ENCODE data around the gene NINJ1. TPM values are rescaled to one million over a fixed set of nuclear protein-coding genes. Genes with fewer than 3 reads are reported as not detected.

The NINJ1 gene
- total RNA-seq, 1 experiment from 2014 or later = 41.3 TPM

- no peaks in the 10 kb centered on the region for H3K4me1 Mint-ChIP-seq
- POLR2A ChIA-PET = no interaction called here
These were observed 21.8 kb upstream of the NINJ1 start for GRCh38 chr9:93155716-93156474.

GRCh38 chr9:93154293-93154903, 20.3 kb upstream of the NINJ1 start:
- no peaks in the 10 kb centered on the region for H3K4me1 Mint-ChIP-seq
- DNase-seq (ENCODE audit: low spot score) (peak; percentile 91), ATAC-seq (peak; percentile 93)
- H3K36me3 Mint-ChIP-seq = no peaks in the 10 kb centered on the region
- H3K4me3 Mint-ChIP-seq = no peak overlapping the region
- ChIA-PET CTCF (interaction anchor here (0.6 to 3.1 kb wide), 100 partner anchors 9 to 673 kb away, joined by 3 to 67 read pairs (median 4); partner anchors contain the start of genes FGD3, NINJ1, PHF2 and WNK2), POLR2A (interaction anchor here (0.6 to 1.0 kb wide), 2 partner anchors 10 to 20 kb away, joined by 3 to 4 read pairs; partner anchors contain the start of gene NINJ1)
- no peak overlapping the region for H3K27ac Mint-ChIP-seq
- TF ChIP-seq ZNF263 (CRISPR knock-in tag; IDR thresholded peaks at IDR 0.05; ENCODE audit: low read depth) (no peak), SMAD3 (CRISPR knock-in tag; IDR thresholded peaks at IDR 0.05; ENCODE audit: borderline replicate concordance) (no peak), ZBTB21 (CRISPR knock-in tag; IDR thresholded peaks at IDR 0.05; ENCODE audit: borderline replicate concordance) (no peak), CTCF (IDR thresholded peaks at IDR 0.05) (peak; percentile 92), FOXP4 (CRISPR knock-in tag; IDR thresholded peaks at IDR 0.05) (no peak), ATF3 (CRISPR knock-in tag; conservative IDR thresholded peaks at IDR 0.05) (no peak), ZNF317 (CRISPR knock-in tag; IDR thresholded peaks at IDR 0.05; ENCODE audit: borderline replicate concordance, low read depth) (no peak)
- H3K9me3 Mint-ChIP-seq = no peaks in the 10 kb centered on the region; the same call in 1 of the 2 replicates
- H3K27me3 Mint-ChIP-seq (ENCODE audit: low read depth) = peaks cover 2% of the 10 kb centered on the region; the same call in 1 of the 2 replicates

More at GRCh38 chr9:93155716-93156474, 21.8 kb upstream of the NINJ1 start:
- TF ChIP-seq NR1H2 (CRISPR knock-in tag; IDR thresholded peaks at IDR 0.05) (no peak), ATF2 (CRISPR knock-in tag; IDR thresholded peaks at IDR 0.05; ENCODE audit: borderline replicate concordance, low read depth) (no peak), EMX1 (CRISPR knock-in tag; IDR thresholded peaks at IDR 0.05) (no peak), ATF3 (CRISPR knock-in tag; conservative IDR thresholded peaks at IDR 0.05) (no peak), ZNF416 (CRISPR knock-in tag; IDR thresholded peaks at IDR 0.05) (no peak), PRRX2 (CRISPR knock-in tag; IDR thresholded peaks at IDR 0.05) (no peak), STAT6 (CRISPR knock-in tag; conservative IDR thresholded peaks at IDR 0.05; ENCODE audit: low read depth) (no peak), USF1 (CRISPR knock-in tag; IDR thresholded peaks at IDR 0.05) (no peak), ATF1 (CRISPR knock-in tag; IDR thresholded peaks at IDR 0.05) (no peak), ZNF121 (CRISPR knock-in tag; IDR thresholded peaks at IDR 0.05) (no peak)
- Mint-ChIP-seq H3K9me3 (no peaks in the 10 kb centered on the region), H3K27ac (no peak overlapping the region), H3K4me3 (no peak overlapping the region), H3K27me3 (ENCODE audit: low read depth) (peaks cover 3% of the 10 kb centered on the region; the same call in 1 of the 2 replicates), H3K36me3 (no peaks in the 10 kb centered on the region)
- CTCF ChIA-PET = interaction anchor here (1.4 to 3.1 kb wide), 3 partner anchors 14 to 147 kb away, joined by 4 to 67 read pairs (median 7); no protein-coding TSS in a partner anchor
- no peak for ATAC-seq
- DNase-seq (ENCODE audit: low spot score) = no peak
